Inflammatory macrophage treated with lipopolysaccharide for 4 hours (primary cell): Measurements from ENCODE around the gene MXI1.
A peak's percentile ranks its signal among the peaks of the same experiment; 100 is the strongest.
"Not testable (repeated sequence)": the region's sequence is repeated elsewhere in the genome, so short reads cannot be mapped to it uniquely, and the experiment has no call there.

ENCODE experiments used
- DNase-seq: peaks from one replicate; pipeline ENCODE4 v3.0.0-alpha.2; 2020

Gene MXI1

DNA sequence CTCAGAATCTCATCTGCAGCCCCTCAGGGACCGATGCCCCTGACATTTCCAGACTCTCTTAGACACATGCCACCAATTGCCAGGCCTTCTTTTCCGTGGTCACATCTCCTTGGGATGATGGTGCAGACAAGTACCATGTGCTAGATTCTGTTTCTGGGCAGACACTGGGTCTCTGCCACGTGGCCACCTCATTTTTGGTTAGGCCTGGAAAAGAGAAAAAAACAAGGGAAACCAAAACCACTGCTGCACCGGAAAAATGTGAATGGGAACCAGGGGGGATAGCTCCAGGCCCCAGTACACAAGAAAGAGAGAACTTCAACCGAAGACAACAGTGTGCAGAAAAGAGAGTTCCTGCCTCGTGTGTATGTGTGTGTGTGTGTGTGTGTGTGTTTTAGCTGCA lies 23.0 kb upstream of the MXI1 start:
- DNase-seq: no peak

DNA sequence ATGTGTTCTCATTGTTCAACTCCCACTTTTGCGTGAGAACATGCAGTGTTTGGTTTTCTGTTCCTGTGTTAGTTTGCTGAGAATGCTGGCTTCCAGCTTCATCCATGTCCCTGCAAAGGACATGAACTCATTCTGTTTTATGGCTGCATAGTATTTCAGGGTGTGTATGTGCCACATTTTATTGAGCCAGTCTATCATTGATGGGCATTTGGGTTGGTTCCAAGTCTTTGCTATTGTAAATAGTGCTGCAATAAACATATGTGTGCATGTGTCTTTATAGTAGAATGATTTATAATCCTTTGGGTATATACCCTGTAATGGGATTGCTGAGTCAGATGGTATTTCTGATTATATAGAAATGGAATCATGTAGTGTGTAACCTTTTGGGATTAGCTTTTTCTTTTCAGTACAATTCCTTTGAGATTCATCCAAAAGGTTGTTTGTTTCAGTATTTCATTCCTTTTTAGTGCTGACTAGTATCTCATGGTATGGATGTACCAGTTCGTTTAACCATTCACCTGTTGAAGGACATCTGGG lies 21.7 kb upstream of the MXI1 start:
- not testable (repeated sequence) for DNase-seq

DNA sequence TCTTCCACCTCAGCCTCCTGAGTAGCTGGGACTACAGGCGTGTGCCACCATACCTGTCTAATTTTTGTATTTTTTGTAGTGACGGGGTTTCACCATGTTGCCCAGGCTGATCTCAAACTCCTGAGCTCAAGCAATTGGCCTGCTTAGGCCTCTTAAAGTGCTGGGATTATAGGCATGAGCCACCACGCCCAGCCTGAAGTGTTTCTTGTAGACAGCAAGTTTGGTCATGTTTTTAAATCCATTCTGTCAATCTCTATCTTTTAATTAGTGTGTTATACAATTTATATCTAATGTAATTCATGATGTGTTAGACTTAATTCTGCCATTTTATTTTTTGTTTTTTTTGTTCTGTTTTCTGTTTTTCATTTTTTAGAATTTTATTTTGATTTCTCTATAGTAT lies 17.2 kb upstream of the MXI1 start:
- DNase-seq: no peak

DNA sequence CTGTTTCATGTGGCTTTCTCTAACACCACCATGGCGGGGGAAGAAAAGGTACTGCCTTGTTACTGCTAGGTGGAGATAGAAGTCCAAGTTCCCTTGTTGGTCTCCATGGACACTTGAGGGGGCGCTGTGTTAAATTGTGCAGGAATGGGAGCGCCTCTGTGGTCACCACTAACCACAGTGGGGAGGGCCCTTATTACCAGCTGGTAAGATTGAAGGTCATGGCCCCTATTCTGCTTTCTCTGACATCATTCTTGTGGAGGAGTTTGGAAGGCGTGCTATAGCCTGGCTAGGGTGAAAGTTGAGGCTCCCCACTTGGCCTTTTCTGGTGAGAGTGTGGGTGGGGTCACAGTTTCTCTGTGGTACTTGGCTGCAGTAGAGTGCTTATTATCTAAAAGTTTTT lies 14.9 kb upstream of the MXI1 start:
- DNase-seq: peak; percentile 63

DNA sequence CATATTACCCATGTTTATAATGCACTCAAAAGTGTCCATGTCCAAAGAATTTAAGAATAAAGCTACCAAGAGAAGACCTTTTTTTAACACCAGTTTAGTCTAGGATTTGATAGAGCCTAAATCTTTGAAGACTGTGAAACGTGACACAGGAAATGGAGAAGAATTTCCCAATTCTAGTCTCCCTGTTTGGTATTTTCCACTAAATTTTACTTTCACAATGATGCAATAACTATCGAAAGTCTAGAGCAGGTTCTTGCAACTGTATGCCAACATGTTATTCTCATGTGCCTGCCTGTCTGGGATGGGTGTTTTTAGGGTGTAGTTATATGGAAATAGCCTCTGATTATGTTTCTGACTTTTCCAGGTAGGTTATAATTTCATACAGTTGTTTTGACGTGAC lies 6.9 kb upstream of the MXI1 start:
- peak; percentile 80 for DNase-seq

DNA sequence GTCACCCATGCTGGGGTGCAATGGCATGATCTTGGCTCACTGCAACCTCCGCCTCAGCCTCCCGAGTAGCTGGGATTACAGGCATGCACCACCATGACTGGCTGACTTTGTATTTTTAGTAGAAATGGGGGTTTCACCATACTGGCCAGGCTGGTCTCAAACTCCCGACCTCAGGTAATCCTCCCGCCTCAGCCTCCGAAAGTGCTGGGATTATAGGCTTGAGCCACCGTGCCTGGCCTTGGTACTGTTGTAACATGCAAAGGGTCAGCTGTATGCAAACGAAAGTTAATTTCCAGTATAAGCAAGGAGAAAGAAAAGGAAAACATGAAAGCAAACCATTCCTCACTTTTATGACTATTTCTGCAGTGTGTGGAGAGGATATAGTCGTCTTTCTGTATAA lies 6.4 kb upstream of the MXI1 start:
- not testable (repeated sequence) for DNase-seq

DNA sequence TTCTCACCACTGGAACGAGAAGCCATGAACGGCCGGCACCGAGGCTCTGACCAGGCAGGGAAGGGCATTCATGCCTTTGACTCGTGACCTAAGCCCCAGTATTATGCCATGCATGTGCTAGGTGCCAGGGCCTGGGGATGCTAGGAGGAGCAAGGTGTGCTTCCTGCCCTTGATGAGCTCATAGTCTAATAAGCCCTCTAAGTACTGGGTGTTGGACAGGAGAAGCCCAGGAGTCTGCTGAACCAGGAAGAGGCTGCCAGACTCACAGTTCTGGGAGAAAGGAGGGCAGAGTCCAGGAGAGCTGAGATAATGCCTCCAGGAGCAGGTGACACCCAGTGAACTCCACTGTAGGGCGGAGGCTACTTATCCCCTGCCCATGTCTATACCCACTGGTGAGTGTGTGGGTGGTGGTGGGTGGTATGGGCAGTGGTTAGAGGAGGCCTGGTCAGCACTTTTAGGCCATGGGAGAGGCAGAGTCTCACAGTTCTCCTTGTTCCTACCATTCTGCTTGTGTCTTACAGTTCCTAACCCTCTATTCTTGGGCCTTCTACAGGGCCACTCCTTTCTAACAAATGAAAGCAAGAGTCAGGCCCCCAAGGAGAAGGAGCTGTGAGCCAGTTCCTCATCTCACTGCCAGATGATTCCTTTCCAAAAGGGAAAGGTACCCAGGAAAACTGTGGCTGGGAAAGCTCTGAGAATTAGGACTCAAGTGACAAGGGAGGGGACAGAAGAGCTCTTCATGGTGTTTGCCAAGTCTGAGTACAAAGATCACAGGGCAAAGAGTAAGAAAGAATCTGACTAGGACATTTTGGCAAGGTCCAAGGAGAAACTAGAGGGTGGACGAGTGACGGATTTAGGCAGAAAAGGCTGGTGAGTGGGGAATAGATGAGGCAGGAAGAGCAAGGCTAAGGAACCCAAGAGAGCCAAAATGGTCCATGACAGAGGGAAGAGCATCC lies 3.6 kb upstream of the MXI1 start:
- DNase-seq: no peak

DNA sequence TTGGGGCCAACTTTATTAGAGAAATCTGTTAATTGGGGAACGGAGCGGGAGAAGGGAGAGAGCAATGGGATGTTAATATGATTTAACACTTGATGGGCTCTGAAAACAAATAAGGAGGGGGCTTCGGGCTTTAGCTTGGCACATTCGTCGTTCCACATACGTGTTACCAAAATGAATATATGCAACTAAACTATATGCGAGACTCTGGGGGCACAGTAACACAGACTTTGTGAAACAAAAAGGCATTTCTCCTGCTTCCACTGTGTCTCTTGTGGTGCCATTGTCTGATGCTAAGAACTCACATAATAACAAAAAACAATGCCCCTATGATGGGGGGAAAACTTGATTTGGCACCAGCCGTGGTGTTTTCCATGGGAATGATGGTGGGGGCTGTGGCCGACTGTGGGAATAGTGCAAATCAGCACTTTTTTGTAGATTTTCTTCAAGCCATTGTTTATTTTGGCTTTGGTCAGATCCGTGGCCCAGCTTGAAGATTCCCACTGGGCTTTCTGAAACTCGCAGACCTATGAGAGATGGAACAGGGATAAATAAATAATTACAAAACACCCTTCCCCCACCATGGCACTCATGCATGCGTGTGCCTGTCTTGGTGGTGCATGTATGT lies 2.2 kb upstream of the MXI1 start:
- no peak for DNase-seq

DNA sequence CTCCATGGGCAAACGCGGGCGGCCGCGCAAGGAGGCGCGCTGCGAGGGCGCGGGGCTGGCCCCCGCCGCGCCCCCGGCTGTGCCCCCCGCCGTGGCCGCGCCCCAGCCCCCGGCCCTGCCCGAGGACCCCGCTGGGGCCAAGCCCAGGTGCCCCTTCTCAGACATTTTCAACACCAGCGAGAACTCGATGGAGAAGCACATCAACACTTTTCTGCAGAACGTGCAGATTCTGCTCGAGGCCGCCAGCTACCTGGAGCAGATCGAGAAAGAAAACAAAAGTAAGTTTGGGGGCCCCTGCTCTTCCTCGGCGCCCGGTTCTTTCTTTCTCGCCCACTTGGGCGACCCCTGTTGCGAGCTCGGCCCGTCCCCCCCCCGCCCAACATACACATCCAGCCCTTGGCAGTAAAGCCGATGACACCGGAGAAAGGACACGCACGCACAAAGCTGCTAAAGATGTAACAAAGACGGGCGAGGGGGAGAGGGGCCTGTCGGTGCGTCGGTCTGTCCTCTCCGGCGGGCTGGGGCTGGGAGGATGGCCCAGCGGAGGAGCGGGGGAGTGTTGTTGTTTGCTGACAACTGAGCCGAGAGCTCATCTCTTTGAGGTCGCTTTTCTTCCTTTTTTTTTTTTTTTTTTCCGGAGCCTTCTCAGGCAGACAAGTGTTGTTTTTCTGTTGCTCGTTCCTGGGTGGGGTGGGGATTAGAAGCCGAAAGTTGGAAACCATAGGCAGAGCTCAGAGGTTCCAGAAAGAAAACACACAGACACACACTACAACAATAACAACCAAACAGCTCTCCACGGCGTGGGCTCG lies 604 bp downstream of the MXI1 start:
- DNase-seq: peak; percentile 48

DNA sequence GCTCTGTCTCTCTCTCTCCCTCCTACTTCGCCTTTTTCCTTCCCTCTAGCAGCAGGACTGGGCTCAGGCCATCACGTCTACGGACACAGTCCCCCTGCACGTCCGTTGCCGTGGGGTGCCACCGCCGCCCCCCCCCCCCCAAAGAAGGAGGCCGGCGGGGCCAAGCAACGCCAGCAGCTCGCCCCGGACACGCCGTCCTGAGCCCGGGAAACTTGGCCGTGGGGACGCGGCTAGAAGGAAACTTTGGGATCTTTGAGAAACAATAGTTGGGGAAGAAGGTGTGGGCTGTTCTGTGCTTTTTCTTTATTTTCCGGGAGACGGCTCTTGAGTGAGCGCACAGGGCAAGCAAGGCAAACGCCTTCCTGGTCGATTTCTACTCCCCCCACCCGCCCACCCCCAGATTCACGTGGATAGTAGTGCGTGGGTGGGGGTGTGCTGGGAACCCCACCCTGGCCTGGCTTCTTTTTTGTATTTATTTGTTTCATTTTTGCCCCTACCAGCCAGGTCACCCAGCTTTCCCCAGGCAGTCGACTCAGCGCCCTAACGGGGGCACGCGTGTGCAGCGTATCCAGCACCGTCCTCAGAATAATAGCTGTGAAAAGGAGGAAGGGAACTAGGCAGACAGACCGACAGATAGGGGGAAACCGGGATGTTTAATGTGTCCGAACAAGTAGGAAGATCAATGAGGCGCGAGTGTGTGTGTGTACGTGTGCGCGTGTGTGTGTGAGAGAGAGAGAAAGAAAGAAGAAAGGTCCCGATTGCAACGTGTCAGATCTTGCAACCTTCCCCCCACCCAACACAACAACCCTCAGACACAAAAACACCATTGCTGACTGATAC lies 1.4 kb downstream of the MXI1 start:
- DNase-seq: peak; percentile 43

DNA sequence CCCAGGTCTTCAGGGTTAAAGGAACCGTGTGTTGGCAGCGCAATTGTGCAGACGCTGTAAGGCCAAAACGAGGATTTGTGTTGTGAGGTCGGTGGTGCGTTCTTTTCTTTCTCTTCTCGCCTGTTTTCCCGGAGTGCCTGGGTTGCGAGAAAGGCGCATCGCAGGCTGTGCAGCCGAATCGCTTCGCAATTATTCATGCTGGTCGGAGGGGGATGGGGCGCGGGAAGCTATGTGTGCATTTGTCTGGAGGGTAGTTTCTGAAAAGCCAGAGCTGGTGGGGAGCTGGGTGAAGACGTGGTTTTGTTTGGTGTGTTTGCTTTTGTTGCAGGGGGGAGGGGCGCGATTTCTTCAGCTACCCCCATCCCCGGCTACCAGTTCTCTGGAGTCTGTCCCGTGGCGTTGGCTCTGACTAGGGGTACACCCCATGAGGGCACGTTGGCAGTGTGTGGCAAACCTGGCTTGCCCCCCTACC lies 2.1 kb downstream of the MXI1 start:
- peak; percentile 28 for DNase-seq

DNA sequence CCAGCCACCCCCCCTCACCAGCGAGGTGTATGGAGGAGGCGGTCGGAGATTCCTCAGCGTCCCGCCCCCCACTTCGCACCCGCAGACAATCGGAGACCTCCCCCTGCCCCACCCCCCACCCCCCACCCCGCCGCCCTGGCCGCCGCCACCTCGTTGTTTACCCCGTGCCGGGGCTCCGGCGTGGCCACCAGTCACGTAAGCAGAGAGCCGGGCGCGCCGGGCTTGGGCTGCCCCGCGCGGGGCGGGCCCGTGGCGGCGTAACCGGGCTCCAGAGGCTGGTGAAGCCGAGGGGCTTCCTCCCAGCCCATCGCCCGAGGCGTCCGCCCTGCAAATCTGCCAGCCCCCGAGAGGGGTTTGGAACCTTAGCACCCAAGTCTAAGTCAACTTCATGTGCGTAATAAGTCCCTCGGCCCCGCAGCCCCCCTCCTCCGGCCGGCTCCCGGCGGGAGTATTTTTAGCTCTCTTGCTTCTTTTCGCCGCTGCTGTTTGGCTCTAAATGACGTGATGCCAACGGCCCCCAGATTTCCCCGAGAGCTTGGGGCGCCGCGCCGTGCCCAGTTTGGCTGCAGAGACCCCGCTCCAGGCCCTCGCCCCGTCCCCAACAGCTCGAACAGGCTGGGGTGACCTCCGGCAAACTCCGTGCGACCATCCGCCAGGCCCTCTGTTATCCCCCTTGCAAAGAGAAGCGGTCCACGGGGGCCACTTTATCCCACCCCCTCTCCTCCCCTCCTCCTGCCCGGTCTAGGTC lies 2.7 kb downstream of the MXI1 start:
- peak; percentile 35 for DNase-seq

DNA sequence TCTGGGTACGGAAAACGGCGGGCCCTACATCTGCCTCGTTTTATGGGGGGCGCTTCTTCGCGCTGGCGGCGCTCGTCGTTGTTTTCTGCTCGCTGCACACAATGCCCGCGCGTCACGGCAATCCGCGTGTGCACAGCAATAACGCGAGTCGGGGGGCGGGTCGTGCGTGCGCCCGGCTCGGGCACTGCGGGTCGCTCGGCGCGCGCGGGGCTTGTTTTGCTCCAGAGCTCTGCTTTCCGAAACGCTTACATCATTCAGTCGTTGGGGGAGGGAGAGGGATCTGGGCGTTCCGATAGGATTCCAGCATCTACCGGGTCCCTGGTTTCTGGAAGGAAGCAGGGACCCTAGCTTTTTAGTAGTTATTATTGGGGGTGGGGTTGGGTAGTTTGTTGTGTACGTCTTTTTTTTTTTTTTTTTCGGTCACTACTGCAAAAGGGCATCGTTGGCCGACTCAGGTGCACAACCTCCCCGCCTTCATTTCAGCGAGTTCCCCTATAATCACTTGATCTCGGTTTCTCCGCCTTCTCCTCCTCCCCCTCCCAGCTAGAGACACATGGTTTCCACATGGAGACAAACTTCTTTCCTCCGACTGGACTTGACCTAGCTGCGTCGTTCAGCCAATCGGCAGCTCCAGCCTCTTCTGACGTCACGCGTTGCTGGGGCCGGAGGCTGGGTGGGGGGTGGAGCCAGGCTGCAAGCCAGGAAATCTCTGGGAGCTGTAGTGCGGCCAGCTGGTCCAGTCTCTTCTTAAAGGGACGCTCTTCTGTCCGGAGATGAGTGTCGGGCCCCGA lies 3.5 kb downstream of the MXI1 start:
- peak; percentile 98 for DNase-seq

DNA sequence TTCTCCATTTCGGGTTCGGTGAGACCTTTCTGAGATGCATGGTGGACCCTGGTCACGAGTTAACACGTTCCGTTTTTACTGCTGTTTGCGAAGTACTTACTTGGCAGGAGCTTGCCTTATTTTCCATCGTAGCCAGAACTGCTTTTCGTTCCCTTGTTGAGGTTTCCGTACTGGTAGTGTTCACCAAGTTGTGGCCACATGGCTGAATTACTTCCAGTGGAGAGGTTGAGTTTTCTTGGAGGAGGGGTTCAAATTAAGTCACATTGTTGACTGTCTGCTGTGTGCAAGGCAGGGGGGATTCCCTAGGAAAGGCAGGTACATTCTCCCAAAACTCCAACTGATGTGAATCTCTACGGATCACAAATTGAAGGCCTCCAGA lies 4.0 kb downstream of the MXI1 start:
- no peak for DNase-seq

DNA sequence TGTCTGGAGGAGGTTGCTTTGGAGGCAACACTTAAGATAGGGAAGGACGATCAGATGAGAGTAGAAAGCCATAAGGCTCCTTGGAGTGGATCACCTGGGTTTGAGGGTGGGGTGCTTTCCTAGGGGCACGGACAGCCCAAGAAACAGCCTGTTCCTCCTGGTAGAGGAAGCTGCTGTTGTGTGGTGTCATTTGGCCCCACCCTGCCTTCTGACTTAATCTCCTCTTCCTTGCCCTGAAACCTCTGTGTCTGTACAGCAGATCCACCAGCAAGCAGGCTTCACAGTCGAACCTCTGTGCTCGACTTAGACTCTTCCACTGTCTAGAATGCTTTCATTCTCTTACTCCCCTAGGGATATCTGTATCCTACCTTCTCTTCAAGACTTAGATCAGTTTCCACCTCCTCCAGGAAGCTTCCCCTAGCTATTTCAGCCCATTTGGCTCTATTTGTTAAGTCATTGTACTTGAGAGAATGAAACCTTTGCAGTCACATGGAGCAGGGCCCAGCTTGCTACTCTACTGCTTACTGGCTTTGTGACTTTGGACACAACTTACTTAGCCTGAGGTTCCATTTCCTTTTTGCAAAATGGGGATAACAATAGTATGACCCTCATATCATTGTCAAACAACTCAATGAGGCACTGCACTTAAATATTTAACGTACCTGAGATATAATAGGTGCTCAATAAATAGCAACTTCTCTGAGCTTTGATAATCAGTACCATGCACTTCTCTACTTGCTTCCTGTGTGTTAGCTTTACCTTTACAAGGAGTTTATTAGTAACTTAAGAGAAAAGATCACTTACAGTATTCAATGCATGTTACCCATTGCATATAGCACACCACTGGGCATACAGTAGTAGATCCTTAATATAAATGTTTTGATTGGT lies 5.0 kb downstream of the MXI1 start:
- DNase-seq: peak; percentile 73

DNA sequence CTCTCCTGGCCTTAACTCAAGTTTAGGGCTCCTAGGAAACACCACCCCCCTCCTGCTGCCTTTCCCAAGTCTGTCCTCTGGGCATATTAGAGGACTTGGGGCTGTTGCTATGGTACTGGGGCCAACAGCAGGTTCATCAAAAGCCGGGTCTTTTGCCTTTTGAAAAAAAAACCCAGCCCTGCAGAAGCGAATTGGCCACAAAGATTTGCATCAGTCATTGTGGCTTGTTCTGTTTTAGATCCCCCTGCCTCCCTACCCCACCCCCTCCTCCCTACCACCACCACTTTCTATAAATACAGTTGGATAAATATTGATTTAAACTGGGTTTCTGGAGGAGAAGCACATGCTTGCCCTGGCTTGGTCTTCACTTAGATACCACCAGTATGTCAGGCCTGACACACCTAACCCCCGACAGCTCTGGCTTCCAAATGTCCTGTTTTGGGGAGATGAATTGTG lies 7.0 kb downstream of the MXI1 start:
- no peak for DNase-seq

DNA sequence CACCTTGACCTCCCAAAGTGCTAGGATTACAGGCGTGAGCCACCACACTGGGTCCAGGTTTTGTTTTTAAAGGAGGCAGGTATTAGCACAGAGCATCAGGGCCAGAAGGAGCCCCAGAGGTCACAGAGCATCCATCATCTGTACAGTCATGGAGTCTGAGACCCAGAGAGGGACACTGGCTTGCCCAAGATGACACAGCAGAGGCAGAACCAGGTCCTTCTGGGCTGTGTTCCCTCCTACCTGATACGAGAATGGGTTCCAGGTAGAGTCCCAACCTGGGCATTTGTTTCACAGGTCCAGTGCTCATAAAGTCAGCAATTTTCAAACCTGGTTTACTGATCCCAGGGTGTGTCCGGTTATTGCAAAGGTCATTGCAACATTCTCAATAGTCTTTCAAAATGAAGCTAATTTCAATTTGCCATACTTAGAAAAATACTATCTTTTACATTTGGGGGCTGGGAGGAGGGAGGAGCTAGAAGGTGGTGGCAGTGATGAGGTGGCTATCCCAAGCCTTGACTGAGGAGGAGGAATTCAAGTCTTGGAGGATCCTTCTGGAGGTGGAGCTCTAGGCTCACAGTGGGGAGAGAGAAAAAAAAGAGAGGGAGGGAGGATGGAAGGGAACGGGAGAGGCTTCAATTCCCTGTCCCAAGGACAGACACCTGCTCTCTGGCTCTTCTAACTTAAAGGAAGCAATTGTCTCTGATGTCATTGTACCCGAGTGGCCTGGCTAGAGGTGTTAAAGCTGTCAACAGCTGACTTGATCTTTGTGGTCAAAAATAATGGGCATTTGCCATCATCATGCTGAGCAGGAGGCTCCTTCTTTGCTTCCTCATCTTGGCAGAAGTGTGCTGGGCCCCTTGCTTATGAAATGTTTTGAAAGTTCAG lies 8.1 kb downstream of the MXI1 start:
- no peak for DNase-seq

DNA sequence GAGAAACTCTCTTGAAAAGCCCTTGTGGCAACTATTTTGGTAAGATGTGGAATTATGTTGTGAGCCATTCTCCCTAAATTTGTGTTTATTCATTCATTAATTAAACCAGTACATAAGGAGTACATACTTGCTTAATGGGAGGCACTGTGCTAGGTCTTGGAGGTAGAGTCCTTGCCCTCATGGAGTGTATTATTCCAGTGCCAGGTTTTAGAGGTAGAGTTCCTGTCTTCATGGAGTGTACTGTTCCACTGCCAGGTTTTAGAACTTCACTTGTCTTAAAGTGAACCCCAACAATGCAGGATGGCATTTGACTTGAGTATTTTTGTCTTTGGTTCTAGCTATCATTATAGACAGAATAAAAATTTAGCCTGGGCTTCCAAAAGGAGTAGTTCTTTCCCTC lies 8.8 kb downstream of the MXI1 start:
- DNase-seq: no peak
